Karpas-422 (cell line): ENCODE measurements around the gene SAMMSON. TPM values are rescaled to one million over a fixed set of nuclear protein-coding genes. Genes with fewer than 3 reads are reported as not detected.

Source experiments
- DNase-seq: peaks from one replicate; pipeline ENCODE4 v3.0.0-alpha.2; 2015
- H2AFZ ChIP-seq: fragments of 200-600 bp; sonication (generic); 2 replicates; pipeline ENCODE4 v1.6.1; 2014; ENCODE audit warnings: antibody characterized with exemption, low read length, mixed read lengths
- H3K27ac ChIP-seq: fragments of 200-600 bp; sonication (generic); 2 replicates; pipeline ENCODE4 v1.5.1; 2014; ENCODE audit warnings: mild to moderate bottlenecking, low read length, moderate library complexity
- H3K27me3 ChIP-seq: fragments of 200-600 bp; sonication (generic); 2 replicates; pipeline ENCODE4 v1.6.1; 2014; ENCODE audit warnings: low read length, mixed read lengths
- H3K36me3 ChIP-seq: fragments of 200-600 bp; sonication (generic); 2 replicates; pipeline ENCODE4 v1.6.1; 2014; ENCODE audit warnings: low read length, mixed read lengths; ENCODE audit not compliant: insufficient read depth
- H3K4me1 ChIP-seq: fragments of 200-600 bp; sonication (generic); 2 replicates; pipeline ENCODE4 v1.6.1; 2014; ENCODE audit warnings: mild to moderate bottlenecking, low read length, mixed read lengths
- H3K4me2 ChIP-seq: fragments of 200-600 bp; sonication (generic); 2 replicates; pipeline ENCODE4 v1.6.1; 2014; ENCODE audit warnings: low read length, low read depth, mild to moderate bottlenecking; ENCODE audit not compliant: poor library complexity, severe bottlenecking
- H3K4me3 ChIP-seq: fragments of 200-600 bp; sonication (generic); 2 replicates; pipeline ENCODE4 v1.5.1; 2014; ENCODE audit warnings: mild to moderate bottlenecking, antibody characterized with exemption, low read length, mixed read lengths
- H3K79me2 ChIP-seq: fragments of 200-600 bp; sonication (generic); 2 replicates; pipeline ENCODE4 v1.6.1; 2014; ENCODE audit warnings: mild to moderate bottlenecking, low read length, mixed read lengths
- H3K9ac ChIP-seq: fragments of 200-600 bp; sonication (generic); 2 replicates; pipeline ENCODE4 v1.6.0; 2014; ENCODE audit warnings: low read length
- H3K9me2 ChIP-seq: fragments of 200-600 bp; sonication (generic), shearing (Covaris generic); replicated peaks from 2 replicates; pipeline ENCODE4 v1.6.0; 2014; ENCODE audit warnings: mild to moderate bottlenecking, low read length, moderate library complexity; ENCODE audit not compliant: insufficient read depth
- H3K9me3 ChIP-seq: fragments of 300-700, 200-600 bp; sonication (generic); 2 replicates; pipeline ENCODE4 v1.6.1; 2014; ENCODE audit warnings: low read length, mixed read lengths
- H4K20me1 ChIP-seq: fragments of 200-600 bp; sonication (generic); 2 replicates; pipeline ENCODE4 v1.6.1; 2014; ENCODE audit warnings: mild to moderate bottlenecking, antibody characterized with exemption, low read length, low read depth; ENCODE audit not compliant: insufficient read depth
- total RNA-seq: library from RNA; depleted of rRNA; stranded (reverse); fragments of >200 nt; shearing (Covaris generic); gene quantifications from 2 replicates; pipeline ENCODE4 v1.2.3, GENCODE V29; 2014; ENCODE audit warnings: low replicate concordance

Gene SAMMSON
- total RNA-seq, 1 experiment from 2014 or later: not detected

DNA sequence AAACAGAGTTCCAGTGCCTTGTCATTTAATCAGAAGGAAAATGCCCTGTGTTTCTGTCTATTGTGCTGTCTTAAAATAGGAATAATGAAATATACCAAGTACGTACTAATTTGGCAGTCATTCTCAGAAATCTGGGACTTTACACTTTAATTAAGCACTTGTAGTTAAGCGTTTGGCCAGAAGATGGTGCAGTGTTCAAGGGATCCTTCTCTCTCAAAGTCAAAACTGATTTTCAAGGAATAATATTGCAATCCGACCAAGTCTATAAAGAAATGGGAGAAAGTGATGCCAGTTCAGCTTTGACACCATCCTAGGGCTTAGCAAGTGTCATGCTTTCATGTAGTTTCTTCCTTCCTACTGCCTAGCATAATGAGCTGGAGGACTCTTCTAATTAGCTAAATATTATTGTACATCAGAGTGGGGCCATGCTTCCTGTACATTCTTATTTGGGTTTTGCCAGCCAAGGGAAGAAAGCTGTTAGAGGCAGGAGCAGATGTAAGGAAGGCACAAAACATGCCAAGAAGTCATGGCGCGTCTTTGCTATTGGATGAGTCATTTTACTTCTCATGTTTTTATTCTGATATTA lies 64.8 kb downstream of the SAMMSON start:
- DNase-seq: peak; percentile 62
- no peaks in the 10 kb centered on the region for H4K20me1 ChIP-seq
- no peak overlapping the region for H3K9ac ChIP-seq
- no peaks in the 10 kb centered on the region for H3K79me2 ChIP-seq
- no peaks in the 10 kb centered on the region for H3K27me3 ChIP-seq
- no peak overlapping the region for H2AFZ ChIP-seq
- no peak overlapping the region for H3K4me3 ChIP-seq
- H3K4me2 ChIP-seq: no peak overlapping the region
- H3K27ac ChIP-seq: no peak overlapping the region
- H3K36me3 ChIP-seq: no peaks in the 10 kb centered on the region
- H3K4me1 ChIP-seq: no peaks in the 10 kb centered on the region
- no peaks in the 10 kb centered on the region for H3K9me3 ChIP-seq
- H3K9me2 ChIP-seq: no peaks in the 10 kb centered on the region

DNA sequence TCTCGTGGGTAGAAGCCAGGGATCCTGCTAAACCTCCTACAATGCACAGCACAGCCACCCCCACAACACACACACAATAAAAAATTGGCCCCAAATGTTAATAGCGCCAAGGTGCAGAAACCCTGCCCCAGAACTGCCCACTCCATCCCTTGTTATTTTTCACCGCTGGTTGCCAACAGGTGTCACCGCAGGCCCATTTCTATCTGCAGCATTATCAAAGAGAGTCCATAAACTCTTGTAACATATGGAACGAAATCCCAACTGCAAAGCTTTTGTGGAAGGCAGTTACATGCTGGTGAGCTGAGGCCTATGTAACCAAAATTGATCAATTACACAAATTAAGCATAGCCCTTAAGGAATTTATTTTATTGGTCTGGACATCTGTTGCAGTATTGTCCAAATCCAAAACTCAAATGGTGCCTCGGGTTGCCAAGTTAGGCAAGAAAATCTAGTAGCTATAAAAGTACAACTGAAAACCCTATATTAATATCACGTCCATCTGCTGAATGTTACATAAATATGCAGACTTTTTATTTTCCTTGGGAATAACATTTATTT lies 66.2 kb downstream of the SAMMSON start:
- Histone ChIP-seq H3K9me2 (no peaks in the 10 kb centered on the region), H3K9me3 (no peaks in the 10 kb centered on the region), H3K4me1 (no peaks in the 10 kb centered on the region), H4K20me1 (no peaks in the 10 kb centered on the region), H3K79me2 (no peaks in the 10 kb centered on the region), H3K4me2 (no peak overlapping the region), H3K4me3 (no peak overlapping the region), H2AFZ (no peak overlapping the region), H3K36me3 (no peaks in the 10 kb centered on the region), H3K27me3 (no peaks in the 10 kb centered on the region), H3K27ac (no peak overlapping the region), H3K9ac (no peak overlapping the region)
- no peak for DNase-seq

DNA sequence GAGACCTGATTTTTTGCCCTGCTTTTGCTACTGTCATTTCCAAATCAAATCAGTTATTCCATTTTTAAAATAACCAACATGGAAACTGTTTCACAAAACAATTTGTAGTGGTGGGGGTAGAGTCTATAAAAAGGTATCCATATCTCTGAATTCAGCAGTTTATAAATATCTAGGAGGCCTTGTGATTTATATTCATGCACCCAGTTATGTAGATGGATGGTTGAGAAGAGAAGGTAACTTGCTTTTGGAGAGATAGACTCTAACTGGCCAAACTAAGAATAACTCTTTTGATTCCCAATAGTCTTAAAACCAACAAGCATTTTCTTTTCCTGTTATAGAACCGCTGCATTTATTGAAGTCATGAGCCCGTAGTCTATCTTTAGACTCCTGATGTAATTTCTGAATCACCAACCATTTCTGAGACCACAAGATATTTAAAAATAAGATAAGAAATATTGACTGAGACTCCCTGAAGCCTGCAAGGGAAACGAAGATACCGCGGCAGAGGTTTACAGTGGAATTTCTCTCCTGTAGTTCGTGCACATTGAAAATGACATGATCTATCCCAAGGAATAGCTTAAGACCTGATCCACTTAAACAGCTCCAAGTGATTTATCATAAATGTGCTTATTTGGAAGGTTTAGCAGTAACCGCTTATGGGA lies 68.5 kb downstream of the SAMMSON start:
- no peak overlapping the region for H3K9ac ChIP-seq
- H4K20me1 ChIP-seq: no peaks in the 10 kb centered on the region
- H3K27ac ChIP-seq: no peak overlapping the region
- H3K27me3 ChIP-seq: no peaks in the 10 kb centered on the region
- no peak overlapping the region for H2AFZ ChIP-seq
- no peak overlapping the region for H3K4me3 ChIP-seq
- no peak overlapping the region for H3K4me2 ChIP-seq
- no peak for DNase-seq
- H3K9me3 ChIP-seq: no peaks in the 10 kb centered on the region
- no peaks in the 10 kb centered on the region for H3K36me3 ChIP-seq
- no peaks in the 10 kb centered on the region for H3K4me1 ChIP-seq
- no peaks in the 10 kb centered on the region for H3K9me2 ChIP-seq
- no peaks in the 10 kb centered on the region for H3K79me2 ChIP-seq

DNA sequence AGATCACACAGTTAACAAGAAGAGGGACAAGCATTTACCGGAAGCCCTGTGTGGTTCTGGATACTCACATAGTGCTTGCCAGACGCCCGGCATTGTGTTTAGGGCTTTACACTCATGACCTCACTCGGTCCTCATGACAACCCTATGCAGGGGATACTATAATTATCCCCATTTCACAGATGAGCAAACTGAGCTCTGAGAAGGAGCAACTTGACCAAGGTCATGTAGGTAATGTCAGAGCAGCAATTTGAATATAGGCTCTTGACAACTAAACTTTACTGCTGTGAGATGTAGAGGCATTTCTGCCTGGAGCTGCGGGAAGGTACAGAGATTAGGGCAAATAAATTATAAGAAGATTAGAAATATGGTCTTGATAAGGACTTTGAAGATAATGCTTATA lies 70.0 kb downstream of the SAMMSON start:
- H3K27ac ChIP-seq: no peak overlapping the region
- no peak for DNase-seq
- no peaks in the 10 kb centered on the region for H3K27me3 ChIP-seq
- H3K36me3 ChIP-seq: no peaks in the 10 kb centered on the region
- no peak overlapping the region for H3K4me3 ChIP-seq
- H3K9ac ChIP-seq: no peak overlapping the region
- no peaks in the 10 kb centered on the region for H4K20me1 ChIP-seq
- H3K4me1 ChIP-seq: no peaks in the 10 kb centered on the region
- no peak overlapping the region for H2AFZ ChIP-seq
- no peaks in the 10 kb centered on the region for H3K9me3 ChIP-seq
- no peaks in the 10 kb centered on the region for H3K79me2 ChIP-seq
- H3K4me2 ChIP-seq: no peak overlapping the region
- no peaks in the 10 kb centered on the region for H3K9me2 ChIP-seq

DNA sequence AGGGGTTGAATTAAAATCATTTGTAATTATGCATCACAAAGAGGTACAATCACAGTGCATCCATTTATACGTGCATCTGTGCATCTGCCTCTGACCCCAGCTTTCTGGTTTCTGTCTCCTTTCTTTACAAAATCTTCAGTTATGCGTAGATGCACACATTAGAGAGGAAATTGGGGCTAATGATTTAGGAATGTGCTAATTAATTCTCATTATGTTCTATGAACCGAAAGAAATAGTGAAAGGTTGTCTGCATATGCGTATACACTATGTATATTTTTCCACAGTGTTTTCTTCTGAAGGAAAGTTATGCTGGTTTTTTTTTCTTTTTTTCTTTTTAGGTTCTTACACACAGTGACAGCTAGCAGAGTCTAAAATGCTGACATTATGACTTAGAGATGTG lies 71.6 kb downstream of the SAMMSON start:
- no peaks in the 10 kb centered on the region for H3K27me3 ChIP-seq
- H3K36me3 ChIP-seq: no peaks in the 10 kb centered on the region
- no peaks in the 10 kb centered on the region for H3K4me1 ChIP-seq
- no peaks in the 10 kb centered on the region for H4K20me1 ChIP-seq
- H3K4me3 ChIP-seq: no peak overlapping the region
- H3K9me3 ChIP-seq: no peaks in the 10 kb centered on the region
- DNase-seq: no peak
- no peak overlapping the region for H3K4me2 ChIP-seq
- H2AFZ ChIP-seq: no peak overlapping the region
- no peak overlapping the region for H3K9ac ChIP-seq
- no peaks in the 10 kb centered on the region for H3K79me2 ChIP-seq
- no peaks in the 10 kb centered on the region for H3K9me2 ChIP-seq
- H3K27ac ChIP-seq: no peak overlapping the region

DNA sequence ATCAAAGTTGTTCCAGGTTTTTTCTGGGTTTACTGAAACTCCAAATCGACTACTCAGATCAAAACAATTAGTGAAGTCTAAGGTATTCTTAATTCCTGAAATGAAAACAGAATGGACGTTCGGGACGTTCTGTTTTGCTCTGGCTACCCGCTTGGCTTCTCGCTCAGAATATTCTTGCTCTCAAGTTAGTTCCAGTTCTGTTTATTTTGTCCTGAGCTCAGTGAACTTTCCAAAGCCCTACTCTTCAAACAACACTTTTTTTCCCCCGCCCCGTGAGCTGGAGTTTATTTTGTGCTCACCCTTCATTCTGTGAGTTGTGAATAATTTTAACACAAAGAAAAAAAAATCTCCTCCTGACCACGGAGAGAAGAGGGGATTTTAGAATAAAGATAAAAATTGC lies 72.6 kb downstream of the SAMMSON start:
- no peak overlapping the region for H3K27ac ChIP-seq
- H3K9me2 ChIP-seq: no peaks in the 10 kb centered on the region
- no peaks in the 10 kb centered on the region for H3K4me1 ChIP-seq
- no peaks in the 10 kb centered on the region for H3K9me3 ChIP-seq
- no peaks in the 10 kb centered on the region for H3K27me3 ChIP-seq
- H3K36me3 ChIP-seq: no peaks in the 10 kb centered on the region
- H3K4me2 ChIP-seq: no peak overlapping the region
- no peak for DNase-seq
- no peak overlapping the region for H3K4me3 ChIP-seq
- no peak overlapping the region for H2AFZ ChIP-seq
- no peak overlapping the region for H3K9ac ChIP-seq
- no peaks in the 10 kb centered on the region for H3K79me2 ChIP-seq
- H4K20me1 ChIP-seq: no peaks in the 10 kb centered on the region

DNA sequence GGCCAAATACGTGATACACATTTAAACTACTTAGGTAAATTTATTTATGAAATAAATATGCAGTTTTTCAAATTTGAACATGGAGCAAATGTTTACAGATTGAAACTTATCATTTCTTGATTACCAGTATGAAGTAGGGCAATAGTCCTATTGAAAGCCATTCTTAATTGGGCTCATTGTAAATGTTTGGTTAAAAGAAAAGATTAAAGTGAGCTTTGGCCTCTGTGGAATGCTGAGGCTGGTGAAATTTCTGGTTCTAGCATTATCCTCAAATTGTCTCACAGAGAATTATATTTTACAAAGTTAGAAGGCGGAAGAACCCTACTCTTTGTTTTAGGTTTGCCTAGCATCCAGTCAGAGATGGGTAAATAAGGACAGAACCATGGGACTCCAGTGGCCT lies 73.2 kb downstream of the SAMMSON start:
- H3K36me3 ChIP-seq: no peaks in the 10 kb centered on the region
- no peaks in the 10 kb centered on the region for H3K9me2 ChIP-seq
- H4K20me1 ChIP-seq: no peaks in the 10 kb centered on the region
- H3K9me3 ChIP-seq: no peaks in the 10 kb centered on the region
- no peak overlapping the region for H3K4me3 ChIP-seq
- no peaks in the 10 kb centered on the region for H3K4me1 ChIP-seq
- H2AFZ ChIP-seq: no peak overlapping the region
- H3K27me3 ChIP-seq: no peaks in the 10 kb centered on the region
- no peak overlapping the region for H3K27ac ChIP-seq
- H3K9ac ChIP-seq: no peak overlapping the region
- H3K4me2 ChIP-seq: no peak overlapping the region
- no peak for DNase-seq
- H3K79me2 ChIP-seq: no peaks in the 10 kb centered on the region

DNA sequence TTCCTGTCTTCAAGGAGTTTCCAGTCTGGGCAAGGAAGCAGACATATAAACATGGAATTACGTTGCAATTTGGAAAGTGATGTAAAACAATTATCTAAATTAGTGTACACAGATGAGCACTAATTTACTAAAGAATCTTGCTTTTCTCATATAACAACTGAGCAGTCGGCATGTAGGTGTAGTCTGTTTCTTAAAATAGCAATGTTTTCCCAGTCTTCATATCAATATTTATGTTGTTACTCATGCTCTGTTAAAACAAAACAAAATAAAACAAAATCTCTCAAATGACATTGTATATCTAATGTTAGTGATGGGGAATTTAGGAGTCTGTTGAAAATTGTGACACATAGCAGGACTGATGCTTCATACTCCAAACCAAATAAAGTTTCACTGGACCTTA lies 75.6 kb downstream of the SAMMSON start:
- H3K9me3 ChIP-seq: no peaks in the 10 kb centered on the region
- H3K36me3 ChIP-seq: no peaks in the 10 kb centered on the region
- H3K9me2 ChIP-seq: no peaks in the 10 kb centered on the region
- no peaks in the 10 kb centered on the region for H3K27me3 ChIP-seq
- no peaks in the 10 kb centered on the region for H3K4me1 ChIP-seq
- H3K27ac ChIP-seq: no peak overlapping the region
- H4K20me1 ChIP-seq: no peaks in the 10 kb centered on the region
- H3K79me2 ChIP-seq: no peaks in the 10 kb centered on the region
- no peak overlapping the region for H3K4me2 ChIP-seq
- H2AFZ ChIP-seq: no peak overlapping the region
- no peak overlapping the region for H3K9ac ChIP-seq
- no peak overlapping the region for H3K4me3 ChIP-seq
- DNase-seq: no peak
